Liver (tissue), 9 donors: Measurements from ENCODE around the gene COA1. TPM values are rescaled to one million over a fixed set of nuclear protein-coding genes. Genes with fewer than 3 reads are reported as not detected.

ENCODE experiments used
- DNase-seq: peaks from one replicate; pipeline ENCODE4 v3.0.0-alpha.2; 2017; ENCODE audit warnings: low spot score
- H3K27ac ChIP-seq, 2 donors: one replicate each; pipeline ENCODE4 v1.7.0; 2013; ENCODE audit warnings: inconsistent platforms in 2 of 2, low read length in 2 of 2, control low read depth in 1 of 2, low read depth in 1 of 2, mild to moderate bottlenecking in 1 of 2
- H3K27me3 ChIP-seq, 4 donors: one replicate each; pipeline versions ENCODE4 v1.6.1 to v1.7.0; 2013; ENCODE audit warnings: low read length in 3 of 4, inconsistent platforms in 1 of 4, mild to moderate bottlenecking in 1 of 4, moderate library complexity in 1 of 4; ENCODE audit not compliant: control insufficient read depth in 4 of 4, insufficient read depth in 4 of 4
- H3K36me3 ChIP-seq, 4 donors: one replicate each; pipeline versions ENCODE4 v1.6.1 to v1.7.0; 2013; ENCODE audit warnings: low read length in 3 of 4, mild to moderate bottlenecking in 3 of 4, low read depth in 1 of 4, moderate library complexity in 1 of 4; ENCODE audit not compliant: control insufficient read depth in 4 of 4, insufficient read depth in 3 of 4
- H3K4me1 ChIP-seq, 4 donors: one replicate each; pipeline versions ENCODE4 v1.6.1 to v1.7.0; 2013; ENCODE audit warnings: low read length in 3 of 4, mild to moderate bottlenecking in 3 of 4, moderate library complexity in 1 of 4; ENCODE audit not compliant: control insufficient read depth in 4 of 4, insufficient read depth in 4 of 4
- H3K4me3 ChIP-seq, 3 donors: one replicate each; pipeline versions ENCODE4 v1.6.1 to v1.7.0; 2013; ENCODE audit warnings: low read length in 3 of 3, control low read depth in 1 of 3, low read depth in 1 of 3, mild to moderate bottlenecking in 1 of 3
- H3K9ac ChIP-seq, 2 donors: one replicate each; pipeline ENCODE4 v1.7.0; 2013; ENCODE audit warnings: low read length in 2 of 2, mild to moderate bottlenecking in 2 of 2, moderate library complexity in 2 of 2, control low read depth in 1 of 2, low read depth in 1 of 2
- H3K9me3 ChIP-seq, 4 donors: one replicate each; pipeline versions ENCODE4 v1.6.1 to v1.7.0; 2013; ENCODE audit warnings: low read length in 3 of 4; ENCODE audit not compliant: control insufficient read depth in 4 of 4
- EGR1 ChIP-seq, 2 donors: IDR thresholded peaks; 2 replicates each; pipeline ENCODE4 v1.6.1; 2016 to 2018; ENCODE audit warnings: antibody characterized with exemption in 2 of 2, low read depth in 2 of 2
- FOXA1 ChIP-seq: IDR thresholded peaks from 2 replicates; pipeline ENCODE4 v1.6.1; 2016; ENCODE audit warnings: antibody characterized with exemption
- FOXA2 ChIP-seq: IDR thresholded peaks from 2 replicates; pipeline ENCODE4 v1.6.1; 2016; ENCODE audit warnings: antibody characterized with exemption
- GABPA ChIP-seq, 2 donors: IDR thresholded peaks in 1 of 2; conservative IDR thresholded peaks in 1 of 2; 2 replicates each; pipeline ENCODE4 v1.6.1; 2016; ENCODE audit warnings: antibody characterized with exemption in 2 of 2, mild to moderate bottlenecking in 1 of 2, moderate library complexity in 1 of 2
- HNF4A ChIP-seq, 2 donors: conservative IDR thresholded peaks; 2 replicates each; pipeline ENCODE4 v1.6.1; 2016; ENCODE audit warnings: antibody characterized with exemption in 2 of 2, mild to moderate bottlenecking in 2 of 2
- HNF4G ChIP-seq: IDR thresholded peaks from 2 replicates; pipeline ENCODE4 v1.6.1; 2016; ENCODE audit warnings: antibody characterized with exemption
- JUND ChIP-seq, 2 donors: IDR thresholded peaks; 2 replicates each; pipeline ENCODE4 v1.6.1; 2016; ENCODE audit warnings: antibody characterized with exemption in 2 of 2
- NR2F2 ChIP-seq: IDR thresholded peaks from 2 replicates; pipeline ENCODE4 v1.6.1; 2016; ENCODE audit warnings: antibody characterized with exemption
- RAD21 ChIP-seq, 2 donors: IDR thresholded peaks; 2 replicates each; pipeline ENCODE4 v1.6.1; 2016; ENCODE audit warnings: antibody characterized with exemption in 2 of 2, mild to moderate bottlenecking in 2 of 2
- RXRA ChIP-seq, 2 donors: IDR thresholded peaks; 2 replicates each; pipeline ENCODE4 v1.6.1; 2017 to 2018; ENCODE audit warnings: antibody characterized with exemption in 2 of 2, mild to moderate bottlenecking in 1 of 2
- SP1 ChIP-seq: IDR thresholded peaks from 2 replicates; pipeline ENCODE4 v1.6.1; 2018; ENCODE audit warnings: antibody characterized with exemption, mild to moderate bottlenecking
- TAF1 ChIP-seq: conservative IDR thresholded peaks from 2 replicates; pipeline ENCODE4 v1.6.1; 2016; ENCODE audit warnings: antibody characterized with exemption, mild to moderate bottlenecking
- YY1 ChIP-seq: IDR thresholded peaks from 2 replicates; pipeline ENCODE4 v1.6.1; 2016; ENCODE audit warnings: antibody characterized with exemption, mild to moderate bottlenecking
- WGBS: extraction: QIAGEN DNeasy Blood & Tissue Kit; methylation state at CpG from one replicate; pipeline ENCODE4 v1.1.7; 2013; 5-methylcytosine and 5-hydroxymethylcytosine counted together
- polyA plus RNA-seq, 2 donors: library from polyadenylated mRNA; stranded (reverse) in 1 of 2; unstranded in 1 of 2; fragments of 200-250 nt in 1 of 2; fragments of >200 nt in 1 of 2; fragmentation: Nextera tagmentation in 1 of 2; extraction: Ambion mirVana in 1 of 2; gene quantifications; one replicate each; pipeline versions ENCODE4 v1.2.1 to v1.2.3, GENCODE V29; 2013 to 2015
- total RNA-seq, 2 donors: library from RNA; depleted of rRNA; stranded (reverse); fragments of >200 nt; gene quantifications; one replicate each; pipeline ENCODE4 v1.2.3, GENCODE V29; 2014
- TF ChIP-seq, protein P1 (sequence below): IDR thresholded peaks from 2 replicates; pipeline ENCODE4 v1.6.1; 2016; ENCODE audit warnings: antibody characterized with exemption
- TF ChIP-seq, protein P2 (sequence below): IDR thresholded peaks from 2 replicates; pipeline ENCODE4 v1.6.1; 2016; ENCODE audit warnings: antibody characterized with exemption
- TF ChIP-seq, protein P3 (sequence below): IDR thresholded peaks from 2 replicates; pipeline ENCODE4 v1.6.1; 2016; ENCODE audit warnings: antibody characterized with exemption, mild to moderate bottlenecking
- TF ChIP-seq, protein P4 (sequence below): IDR thresholded peaks from 2 replicates; pipeline ENCODE4 v1.6.1; 2016; ENCODE audit warnings: antibody characterized with exemption
- TF ChIP-seq, protein P5 (sequence below): fragments of 150-350 bp; IDR thresholded peaks from 2 replicates; pipeline ENCODE4 v1.5.1; 2017; ENCODE audit warnings: improper control_type of control experiment, low read depth, low read length; ENCODE audit not compliant: missing input control
- donor health status: healthy.
- donor health status: healthy.
- donor health status: healthy.
- donor health status: healthy.
- donor health status: healthy.

The COA1 gene
- total and polyA plus RNA-seq, 4 donors: 16.6 to 37.8 (median 29.4) TPM

DNA sequence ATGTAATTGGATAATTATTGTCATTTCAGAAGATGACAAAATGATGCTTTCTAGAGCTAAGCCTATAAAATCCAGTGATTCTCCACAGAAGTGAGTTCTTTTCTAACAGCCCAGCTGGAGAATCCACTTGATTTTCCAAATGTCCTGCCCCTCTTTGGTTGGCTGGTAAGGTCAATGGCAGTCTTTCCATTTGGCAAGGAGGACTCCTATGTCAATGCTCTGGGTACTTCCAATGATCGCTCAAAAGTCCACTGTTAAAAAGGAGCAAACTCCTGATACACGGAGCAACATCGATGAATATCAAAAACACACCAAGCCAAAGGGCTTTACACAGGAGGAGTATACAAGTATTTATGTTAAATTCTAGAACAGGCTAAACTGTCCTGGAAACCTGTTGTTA is 88.6 kb downstream of the COA1 start:
- peaks cover 11 to 21% (median 15%) of the 10 kb centered on the region in 4 donors for H3K4me1 ChIP-seq
- H3K4me3 ChIP-seq: no peak overlapping the region
- H3K9ac ChIP-seq: no peak overlapping the region
- no peak for DNase-seq
- peak overlapping the region; percentile 8 to 28 for H3K27ac ChIP-seq
- H3K9me3 ChIP-seq: no peaks in the 10 kb centered on the region
- no peaks in the 10 kb centered on the region for H3K27me3 ChIP-seq
- peaks cover 2 to 16% (median 6%) of the 10 kb centered on the region in 4 donors for H3K36me3 ChIP-seq
- WGBS: 43% methylated on average over 3 of the region's 3 CpGs
- TF ChIP-seq HNF4A (conservative IDR thresholded peaks at IDR 0.05): peak in 1 of 2 donors; percentile 31
- TF ChIP-seq, protein P1, sequence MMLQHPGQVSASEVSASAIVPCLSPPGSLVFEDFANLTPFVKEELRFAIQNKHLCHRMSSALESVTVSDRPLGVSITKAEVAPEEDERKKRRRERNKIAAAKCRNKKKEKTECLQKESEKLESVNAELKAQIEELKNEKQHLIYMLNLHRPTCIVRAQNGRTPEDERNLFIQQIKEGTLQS: no peak
- TF ChIP-seq HNF4G: no peak
- TF ChIP-seq YY1: no peak
- TF ChIP-seq EGR1 (IDR thresholded peaks at IDR 0.05; ENCODE audit: low read depth in 2 of 2): no peak
- peak in 1 of 2 donors; percentile 21 for TF ChIP-seq RXRA (IDR thresholded peaks at IDR 0.05)

DNA sequence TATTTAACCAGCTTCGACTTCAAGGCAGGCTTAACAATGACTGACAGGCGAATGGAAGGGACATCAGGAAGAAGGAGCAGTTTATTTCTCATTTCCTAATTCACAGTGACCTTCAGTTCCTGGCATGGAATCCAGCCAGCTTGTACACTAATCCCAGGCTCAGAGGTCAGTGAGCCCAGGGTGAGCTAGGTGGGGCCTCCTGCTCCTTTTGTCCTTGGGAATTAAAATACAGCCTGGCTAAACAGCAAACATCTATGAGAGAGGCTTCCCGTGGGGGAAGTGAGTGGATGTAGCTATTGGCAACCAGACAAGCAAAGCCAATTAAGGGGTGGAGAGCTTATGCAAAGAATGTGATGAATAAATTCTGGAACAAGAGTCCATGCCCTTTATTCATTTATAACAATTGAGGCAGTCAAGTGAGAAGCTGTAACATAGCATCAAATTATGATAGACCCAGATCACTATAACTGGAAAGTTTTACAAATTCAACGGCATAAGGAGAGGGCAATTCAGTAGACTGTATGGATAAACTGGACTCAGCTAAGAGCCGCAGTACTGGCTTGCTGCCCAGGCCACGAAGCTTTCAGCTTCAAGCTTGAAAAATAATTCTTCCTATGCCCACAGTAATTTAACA is 89.3 kb downstream of the COA1 start:
- DNase-seq: no peak
- 21% methylated on average over 6 of the region's 6 CpGs for WGBS
- Histone ChIP-seq H3K4me3 (no peak overlapping the region), H3K9ac (no peak overlapping the region), H3K27me3 (no peaks in the 10 kb centered on the region), H3K4me1 (peaks cover 11 to 21% (median 15%) of the 10 kb centered on the region in 4 donors), H3K9me3 (no peaks in the 10 kb centered on the region), H3K27ac (peak overlapping the region; percentile 21 to 28), H3K36me3 (peaks cover under 1 to 20% (median 7%) of the 10 kb centered on the region in 4 donors)
- TF ChIP-seq, protein P1: peak; percentile 34
- TF ChIP-seq JUND (IDR thresholded peaks at IDR 0.05) (peak; percentile 61 to 69), FOXA1 (peak; percentile 56), HNF4A (conservative IDR thresholded peaks at IDR 0.05) (peak; percentile 94 to 95), SP1 (peak; percentile 81), EGR1 (IDR thresholded peaks at IDR 0.05; ENCODE audit: low read depth in 2 of 2) (peak; percentile 20 to 56), RXRA (IDR thresholded peaks at IDR 0.05) (peak; percentile 93 to 95), HNF4G (peak; percentile 76), RAD21 (IDR thresholded peaks at IDR 0.05) (peak; percentile 47 to 62), GABPA (IDR thresholded peaks at IDR 0.05 in 1 of 2, conservative IDR thresholded peaks at IDR 0.05 in 1 of 2) (no peak), YY1 (peak; percentile 52), TAF1 (no peak), FOXA2 (peak; percentile 33), NR2F2 (peak; percentile 99)
- TF ChIP-seq, protein P2, sequence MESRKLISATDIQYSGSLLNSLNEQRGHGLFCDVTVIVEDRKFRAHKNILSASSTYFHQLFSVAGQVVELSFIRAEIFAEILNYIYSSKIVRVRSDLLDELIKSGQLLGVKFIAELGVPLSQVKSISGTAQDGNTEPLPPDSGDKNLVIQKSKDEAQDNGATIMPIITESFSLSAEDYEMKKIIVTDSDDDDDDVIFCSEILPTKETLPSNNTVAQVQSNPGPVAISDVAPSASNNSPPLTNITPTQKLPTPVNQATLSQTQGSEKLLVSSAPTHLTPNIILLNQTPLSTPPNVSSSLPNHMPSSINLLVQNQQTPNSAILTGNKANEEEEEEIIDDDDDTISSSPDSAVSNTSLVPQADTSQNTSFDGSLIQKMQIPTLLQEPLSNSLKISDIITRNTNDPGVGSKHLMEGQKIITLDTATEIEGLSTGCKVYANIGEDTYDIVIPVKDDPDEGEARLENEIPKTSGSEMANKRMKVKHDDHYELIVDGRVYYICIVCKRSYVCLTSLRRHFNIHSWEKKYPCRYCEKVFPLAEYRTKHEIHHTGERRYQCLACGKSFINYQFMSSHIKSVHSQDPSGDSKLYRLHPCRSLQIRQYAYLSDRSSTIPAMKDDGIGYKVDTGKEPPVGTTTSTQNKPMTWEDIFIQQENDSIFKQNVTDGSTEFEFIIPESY: peak; percentile 78
- TF ChIP-seq, protein P3, sequence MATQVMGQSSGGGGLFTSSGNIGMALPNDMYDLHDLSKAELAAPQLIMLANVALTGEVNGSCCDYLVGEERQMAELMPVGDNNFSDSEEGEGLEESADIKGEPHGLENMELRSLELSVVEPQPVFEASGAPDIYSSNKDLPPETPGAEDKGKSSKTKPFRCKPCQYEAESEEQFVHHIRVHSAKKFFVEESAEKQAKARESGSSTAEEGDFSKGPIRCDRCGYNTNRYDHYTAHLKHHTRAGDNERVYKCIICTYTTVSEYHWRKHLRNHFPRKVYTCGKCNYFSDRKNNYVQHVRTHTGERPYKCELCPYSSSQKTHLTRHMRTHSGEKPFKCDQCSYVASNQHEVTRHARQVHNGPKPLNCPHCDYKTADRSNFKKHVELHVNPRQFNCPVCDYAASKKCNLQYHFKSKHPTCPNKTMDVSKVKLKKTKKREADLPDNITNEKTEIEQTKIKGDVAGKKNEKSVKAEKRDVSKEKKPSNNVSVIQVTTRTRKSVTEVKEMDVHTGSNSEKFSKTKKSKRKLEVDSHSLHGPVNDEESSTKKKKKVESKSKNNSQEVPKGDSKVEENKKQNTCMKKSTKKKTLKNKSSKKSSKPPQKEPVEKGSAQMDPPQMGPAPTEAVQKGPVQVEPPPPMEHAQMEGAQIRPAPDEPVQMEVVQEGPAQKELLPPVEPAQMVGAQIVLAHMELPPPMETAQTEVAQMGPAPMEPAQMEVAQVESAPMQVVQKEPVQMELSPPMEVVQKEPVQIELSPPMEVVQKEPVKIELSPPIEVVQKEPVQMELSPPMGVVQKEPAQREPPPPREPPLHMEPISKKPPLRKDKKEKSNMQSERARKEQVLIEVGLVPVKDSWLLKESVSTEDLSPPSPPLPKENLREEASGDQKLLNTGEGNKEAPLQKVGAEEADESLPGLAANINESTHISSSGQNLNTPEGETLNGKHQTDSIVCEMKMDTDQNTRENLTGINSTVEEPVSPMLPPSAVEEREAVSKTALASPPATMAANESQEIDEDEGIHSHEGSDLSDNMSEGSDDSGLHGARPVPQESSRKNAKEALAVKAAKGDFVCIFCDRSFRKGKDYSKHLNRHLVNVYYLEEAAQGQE: peak; percentile 69
- TF ChIP-seq, protein P4, sequence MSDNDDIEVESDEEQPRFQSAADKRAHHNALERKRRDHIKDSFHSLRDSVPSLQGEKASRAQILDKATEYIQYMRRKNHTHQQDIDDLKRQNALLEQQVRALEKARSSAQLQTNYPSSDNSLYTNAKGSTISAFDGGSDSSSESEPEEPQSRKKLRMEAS: peak; percentile 85
- TF ChIP-seq, protein P5, sequence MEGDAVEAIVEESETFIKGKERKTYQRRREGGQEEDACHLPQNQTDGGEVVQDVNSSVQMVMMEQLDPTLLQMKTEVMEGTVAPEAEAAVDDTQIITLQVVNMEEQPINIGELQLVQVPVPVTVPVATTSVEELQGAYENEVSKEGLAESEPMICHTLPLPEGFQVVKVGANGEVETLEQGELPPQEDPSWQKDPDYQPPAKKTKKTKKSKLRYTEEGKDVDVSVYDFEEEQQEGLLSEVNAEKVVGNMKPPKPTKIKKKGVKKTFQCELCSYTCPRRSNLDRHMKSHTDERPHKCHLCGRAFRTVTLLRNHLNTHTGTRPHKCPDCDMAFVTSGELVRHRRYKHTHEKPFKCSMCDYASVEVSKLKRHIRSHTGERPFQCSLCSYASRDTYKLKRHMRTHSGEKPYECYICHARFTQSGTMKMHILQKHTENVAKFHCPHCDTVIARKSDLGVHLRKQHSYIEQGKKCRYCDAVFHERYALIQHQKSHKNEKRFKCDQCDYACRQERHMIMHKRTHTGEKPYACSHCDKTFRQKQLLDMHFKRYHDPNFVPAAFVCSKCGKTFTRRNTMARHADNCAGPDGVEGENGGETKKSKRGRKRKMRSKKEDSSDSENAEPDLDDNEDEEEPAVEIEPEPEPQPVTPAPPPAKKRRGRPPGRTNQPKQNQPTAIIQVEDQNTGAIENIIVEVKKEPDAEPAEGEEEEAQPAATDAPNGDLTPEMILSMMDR: no peak
